ENCODE data around the gene FOLR2. TPM values are rescaled to one million over a fixed set of nuclear protein-coding genes. Genes with fewer than 3 reads are reported as not detected.
A peak's percentile ranks its signal among the peaks of the same experiment; 100 is the strongest.

The FOLR2 gene
- total and polyA plus RNA-seq, 2 of the 8 experiments (the other 6 are each of a cell fraction or from before 2014, with no cell fraction given): not detected

DNA sequence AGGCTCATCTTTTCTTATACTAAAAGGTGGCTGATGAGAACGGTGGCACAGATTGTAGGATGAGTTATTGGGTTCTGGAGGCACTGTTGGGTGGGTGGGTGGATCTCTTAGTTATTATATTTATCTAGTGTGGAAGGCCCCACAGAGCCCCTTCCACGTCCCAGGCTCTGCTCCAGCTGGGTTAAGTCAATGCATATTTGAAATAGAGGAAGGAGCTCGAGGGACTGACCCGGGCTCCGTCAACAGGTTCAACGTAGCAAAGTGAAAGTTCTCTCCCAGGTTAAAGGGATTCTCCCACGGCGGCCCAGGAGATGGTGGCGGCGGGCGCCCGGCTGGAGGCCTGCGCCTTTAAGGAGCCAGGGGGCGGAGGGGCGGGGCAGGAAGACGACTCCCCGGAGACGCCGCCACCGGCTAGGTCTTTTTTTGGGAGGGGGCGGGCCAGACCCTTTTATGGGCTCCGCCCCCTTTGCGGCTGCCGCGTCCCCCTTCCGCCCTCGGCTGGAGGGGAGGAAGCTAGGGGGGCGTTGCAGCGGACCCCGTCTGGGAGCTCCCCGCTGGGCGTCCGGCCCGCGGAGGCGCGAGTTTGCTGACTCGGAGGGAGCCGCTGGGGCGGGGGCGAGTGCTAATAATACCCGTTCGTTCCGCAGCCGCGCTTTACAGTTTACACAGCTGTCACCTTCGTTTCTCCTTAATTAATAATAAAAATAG lies 6.5 kb downstream of the FOLR2 start (continued):
- TF ChIP-seq EP300 (IDR thresholded peaks at IDR 0.05; ENCODE audit: borderline replicate concordance in 1 of 2, low read depth in 2 of 2, low read length in 2 of 2) (peak in 1 of 2 experiments; percentile 42; a peak in 1 of 3 replicates), RBBP5 (IDR thresholded peaks at IDR 0.05; ENCODE audit: borderline replicate concordance, low read depth, low read length) (peak; percentile 57; the same call in 1 of the 2 replicates), TAF1 (IDR thresholded peaks at IDR 0.05; ENCODE audit: low read depth, low read length) (no peak), SIN3A (conservative IDR thresholded peaks at IDR 0.05 in 1 of 2, IDR thresholded peaks at IDR 0.05 in 1 of 2; ENCODE audit: low read depth in 1 of 2, low read length in 2 of 2) (peak; percentile 20 to 72; a peak in 2 of 4 replicates), SAP30 (IDR thresholded peaks at IDR 0.05; ENCODE audit: insufficient read depth, insufficient replicate concordance, low read length) (no peak), SP1 (IDR thresholded peaks at IDR 0.05; ENCODE audit: low read depth, low read length) (peak; percentile 71; the same call in 1 of the 2 replicates), CHD2 (IDR thresholded peaks at IDR 0.05; ENCODE audit: low read length) (no peak), SP4 (IDR thresholded peaks at IDR 0.05; ENCODE audit: low read length) (peak; percentile 55; the same call in 1 of the 2 replicates)

All from H1 (cell line).